Naive thymus-derived CD4-positive, alpha-beta T cell (primary cell): ENCODE results near the gene DYNLT4. TPM values are rescaled to one million over a fixed set of nuclear protein-coding genes. Genes with fewer than 3 reads are reported as not detected.
A peak's percentile ranks its signal among the peaks of the same experiment; 100 is the strongest.

ENCODE experiments used
- ATAC-seq: fragments of 150-1000 bp; cut with Tn5 transposase; 2 replicates; pipeline ENCODE4 v1.10.0; 2021; ENCODE audit warnings: mild to moderate bottlenecking, moderate library complexity
- CTCF ChIA-PET: fragments of 350-600 bp; sonication (Branson Sonifier 250); formaldehyde crosslinking; loops from one replicate; lab custom pipeline; 2021; ENCODE audit warnings: antibody characterized with exemption; lab: Charles Lee
- POLR2A ChIA-PET: fragments of 350-600 bp; sonication (Branson Sonifier 250); formaldehyde crosslinking; loops from one replicate; lab custom pipeline; 2021; ENCODE audit warnings: antibody characterized with exemption, inconsistent platforms; lab: Charles Lee
- DNase-seq, 9 donors: peaks; one replicate each; pipeline versions ENCODE4 v3.0.0 to v3.0.0-alpha.2; 2020 to 2022; ENCODE audit warnings: mixed read lengths in 1 of 9
- H3K27ac ChIP-seq: one replicate; pipeline ENCODE4 v1.7.0; 2013; ENCODE audit warnings: mild to moderate bottlenecking, low read depth, low read length, moderate library complexity
- H3K27me3 ChIP-seq, 2 donors: one replicate each; pipeline ENCODE4 v1.7.0; 2013; ENCODE audit warnings: low read length in 2 of 2, mild to moderate bottlenecking in 2 of 2, moderate library complexity in 2 of 2; ENCODE audit not compliant: control insufficient read depth in 2 of 2, insufficient read depth in 2 of 2
- H3K36me3 ChIP-seq, 3 experiments: 1 replicate in 2 of 3; 2 replicates in 1 of 3; pipeline ENCODE4 v1.7.0; 2013; ENCODE audit warnings: low read length in 3 of 3, mild to moderate bottlenecking in 3 of 3, moderate library complexity in 1 of 3; ENCODE audit not compliant: insufficient read depth in 3 of 3, control insufficient read depth in 2 of 3
- H3K4me1 ChIP-seq, 2 donors: one replicate each; pipeline ENCODE4 v1.7.0; 2013; ENCODE audit warnings: low read length in 2 of 2, mild to moderate bottlenecking in 2 of 2, moderate library complexity in 1 of 2; ENCODE audit not compliant: control insufficient read depth in 2 of 2, insufficient read depth in 2 of 2
- H3K4me3 ChIP-seq: 2 replicates; pipeline ENCODE4 v1.7.0; 2013; ENCODE audit warnings: mild to moderate bottlenecking, low read length
- H3K9me3 ChIP-seq, 3 experiments: 1 replicate in 2 of 3; 2 replicates in 1 of 3; pipeline ENCODE4 v1.7.0; 2013; ENCODE audit warnings: low read length in 3 of 3; ENCODE audit not compliant: control insufficient read depth in 2 of 3
- H3K27ac Mint-ChIP-seq, 9 donors: one replicate each; pipeline ENCODE4 v1.8.0; 2020 to 2022; ENCODE audit warnings: mixed read lengths in 9 of 9, mild to moderate bottlenecking in 8 of 9, moderate library complexity in 5 of 9, inconsistent platforms in 2 of 9
- H3K27me3 Mint-ChIP-seq, 5 donors: one replicate each; pipeline ENCODE4 v1.8.0; 2021 to 2022; ENCODE audit warnings: mixed read lengths in 5 of 5, mild to moderate bottlenecking in 1 of 5
- H3K36me3 Mint-ChIP-seq, 5 donors: one replicate each; pipeline ENCODE4 v1.8.0; 2020 to 2022; ENCODE audit warnings: mixed read lengths in 5 of 5, mild to moderate bottlenecking in 3 of 5, inconsistent platforms in 1 of 5
- H3K4me1 Mint-ChIP-seq, 7 donors: one replicate each; pipeline ENCODE4 v1.8.0; 2020 to 2022; ENCODE audit warnings: mixed read lengths in 7 of 7, mild to moderate bottlenecking in 3 of 7, inconsistent platforms in 1 of 7
- H3K4me3 Mint-ChIP-seq, 10 donors: one replicate each; pipeline ENCODE4 v1.8.0; 2020 to 2022; ENCODE audit warnings: mild to moderate bottlenecking in 10 of 10, mixed read lengths in 10 of 10, moderate library complexity in 6 of 10, inconsistent platforms in 2 of 10
- H3K9me3 Mint-ChIP-seq, 11 donors: one replicate each; pipeline ENCODE4 v1.8.0; 2020 to 2022; ENCODE audit warnings: mixed read lengths in 11 of 11, mild to moderate bottlenecking in 4 of 11, inconsistent platforms in 1 of 11, moderate library complexity in 1 of 11
- intact Hi-C, 2 donors: fragments of 100-400 bp; cut with micrococcal nuclease; formaldehyde crosslinking; loops; one replicate each; pipeline ENCODE4 v1.15.1; 2023
- polyA plus RNA-seq, 2 donors: library from polyadenylated mRNA; unstranded; fragments of 300-500 nt; fragmentation: Illumina TruSeq; gene quantifications; one replicate each; pipeline ENCODE4 v1.2.3, GENCODE V29; 2021
- total RNA-seq, 6 experiments: library from RNA in 5 of 6; stranded (reverse) in 5 of 6; gene quantifications; 1 replicate in 5 of 6; 2 replicates in 1 of 6; pipeline ENCODE4 v1.2.3 and lab custom pipeline; 2021 to 2026

The DYNLT4 gene
- total and polyA plus RNA-seq, 7 experiments from 2014 or later = 0.31 to 9.7 (median 0.76) TPM; not detected in 1

- DNase-seq = peak in 1 of 9 donors; percentile 12
- H3K27me3 Mint-ChIP-seq = peaks cover 0 to 3% (median 0%) of the 10 kb centered on the region in 5 donors
- Histone ChIP-seq H3K9me3 (no peaks in the 10 kb centered on the region), H3K36me3 (peaks cover 14 to 46% (median 18%) of the 10 kb centered on the region in 3 experiments), H3K4me3 (no peak overlapping the region), H3K4me1 (peaks cover 56 to 62% of the 10 kb centered on the region in 2 donors), H3K27me3 (no peaks in the 10 kb centered on the region), H3K27ac (peak overlapping the region; percentile 91)
- ATAC-seq = no peak
- peak overlapping the region in 9 of 10 donors; percentile 14 to 59 (median 47) for H3K4me3 Mint-ChIP-seq
- intact Hi-C loops = loop anchor here (5.0 to 10.0 kb wide), 3 partner anchors 399 to 777 kb away; partner anchors contain the start of genes TESK2 (in 2 of the 2), NASP (in 1 of the 2) and ZSWIM5 (in 1 of the 2)
- peak overlapping the region; percentile 40 to 96 (median 90) for H3K27ac Mint-ChIP-seq
- peaks cover 11 to 47% (median 34%) of the 10 kb centered on the region in 5 donors for H3K36me3 Mint-ChIP-seq
- ChIA-PET POLR2A (interaction anchor here (0.9 to 18.7 kb wide), 5 partner anchors 10 to 206 kb away, joined by 3 to 709 read pairs (median 17); partner anchors contain the start of gene HECTD3), CTCF (interaction anchor here (1.1 kb wide), 1 partner anchor 21 kb away, joined by 3 read pairs; no protein-coding TSS in a partner anchor)
- peaks cover 0 to 2% (median 0%) of the 10 kb centered on the region in 11 donors for H3K9me3 Mint-ChIP-seq
- peaks cover 42 to 75% (median 67%) of the 10 kb centered on the region in 7 donors for H3K4me1 Mint-ChIP-seq
Measured at GRCh38 chr1:44805311-44806024, 1.7 kb downstream of the DYNLT4 start.

GRCh38 chr1:44803312-44804095, 3.6 kb downstream of the DYNLT4 start:
- Histone ChIP-seq H3K27me3 (no peaks in the 10 kb centered on the region), H3K4me3 (no peak overlapping the region), H3K9me3 (no peaks in the 10 kb centered on the region), H3K27ac (peak overlapping the region; percentile 94), H3K36me3 (peaks cover 14 to 47% (median 18%) of the 10 kb centered on the region in 3 experiments), H3K4me1 (peaks cover 37 to 46% of the 10 kb centered on the region in 2 donors)
- ChIA-PET POLR2A (interaction anchor here (0.9 to 18.7 kb wide), 4 partner anchors 8 to 72 kb away, joined by 3 to 709 read pairs (median 154); partner anchors contain the start of genes BTBD19 and RNU5D-1), CTCF (no interaction called here)
- H3K27me3 Mint-ChIP-seq = no peaks in the 10 kb centered on the region
- intact Hi-C loops = loop anchor here (5.0 to 10.0 kb wide), 3 partner anchors 401 to 691 kb away; partner anchors contain the start of genes TESK2 (in 2 of the 2) and ZSWIM5 (in 1 of the 2)
- peak overlapping the region; percentile 31 to 97 (median 87) for H3K4me3 Mint-ChIP-seq
- H3K36me3 Mint-ChIP-seq = peaks cover 11 to 45% (median 34%) of the 10 kb centered on the region in 5 donors
- peak overlapping the region; percentile 79 to 95 (median 93) for H3K27ac Mint-ChIP-seq
- peaks cover 0 to 2% (median 0%) of the 10 kb centered on the region in 11 donors for H3K9me3 Mint-ChIP-seq
- peaks cover 31 to 67% (median 55%) of the 10 kb centered on the region in 7 donors for H3K4me1 Mint-ChIP-seq
- ATAC-seq (no peak), DNase-seq (peak in 1 of 9 donors; percentile 9)

GRCh38 chr1:44803062-44803311, 4.2 kb downstream of the DYNLT4 start:
- peak overlapping the region; percentile 79 to 95 (median 93) for H3K27ac Mint-ChIP-seq
- H3K4me1 Mint-ChIP-seq = peaks cover 30 to 63% (median 51%) of the 10 kb centered on the region in 7 donors
- no peak for ATAC-seq
- Histone ChIP-seq H3K27ac (peak overlapping the region; percentile 94), H3K4me1 (peaks cover 32 to 41% of the 10 kb centered on the region in 2 donors), H3K4me3 (no peak overlapping the region), H3K36me3 (peaks cover 14 to 47% (median 18%) of the 10 kb centered on the region in 3 experiments), H3K27me3 (no peaks in the 10 kb centered on the region), H3K9me3 (no peaks in the 10 kb centered on the region)
- peaks cover 11 to 45% (median 34%) of the 10 kb centered on the region in 5 donors for H3K36me3 Mint-ChIP-seq
- intact Hi-C loops = loop anchor here (5.0 to 10.0 kb wide), 3 partner anchors 402 to 692 kb away; partner anchors contain the start of genes TESK2 (in 2 of the 2) and ZSWIM5 (in 1 of the 2)
- DNase-seq = peak in 1 of 9 donors; percentile 8
- POLR2A ChIA-PET = interaction anchor here (1.1 to 18.7 kb wide), 4 partner anchors 9 to 81 kb away, joined by 3 to 709 read pairs (median 154); partner anchors contain the start of genes BTBD19 and RNU5D-1
- H3K27me3 Mint-ChIP-seq = no peaks in the 10 kb centered on the region
- peaks cover 0 to 2% (median 0%) of the 10 kb centered on the region in 11 donors for H3K9me3 Mint-ChIP-seq
- CTCF ChIA-PET = interaction anchor here (0.6 kb wide), 1 partner anchor 780 kb away, joined by 3 read pairs; no protein-coding TSS in a partner anchor
- H3K4me3 Mint-ChIP-seq = peak overlapping the region; percentile 31 to 97 (median 87)

- Mint-ChIP-seq H3K9me3 (peaks cover 0 to 2% (median 0%) of the 10 kb centered on the region in 11 donors), H3K27me3 (no peaks in the 10 kb centered on the region), H3K4me1 (peaks cover 27 to 58% (median 46%) of the 10 kb centered on the region in 7 donors), H3K36me3 (peaks cover 11 to 45% (median 34%) of the 10 kb centered on the region in 5 donors), H3K4me3 (peak overlapping the region; percentile 85 to 97 (median 92)), H3K27ac (peak overlapping the region; percentile 84 to 98 (median 93))
- CTCF ChIA-PET = interaction anchor here (0.6 to 3.1 kb wide), 3 partner anchors 10 to 780 kb away, joined by 3 to 44 read pairs (median 5); no protein-coding TSS in a partner anchor
- DNase-seq (peak in 1 of 9 donors; percentile 11), ATAC-seq (no peak)
- Histone ChIP-seq H3K9me3 (no peaks in the 10 kb centered on the region), H3K27ac (peak overlapping the region; percentile 94), H3K4me1 (peaks cover 27 to 36% of the 10 kb centered on the region in 2 donors), H3K27me3 (no peaks in the 10 kb centered on the region), H3K4me3 (peak overlapping the region; percentile 66), H3K36me3 (peaks cover 14 to 47% (median 18%) of the 10 kb centered on the region in 3 experiments)
- intact Hi-C loops = loop anchor here (5.0 to 10.0 kb wide), 3 partner anchors 402 to 692 kb away; partner anchors contain the start of genes TESK2 (in 2 of the 2) and ZSWIM5 (in 1 of the 2)
- POLR2A ChIA-PET = interaction anchor here (0.7 to 18.7 kb wide), 5 partner anchors 9 to 81 kb away, joined by 3 to 709 read pairs (median 4); partner anchors contain the start of genes BTBD19 and RPS8
Measured at GRCh38 chr1:44802306-44803061, 4.7 kb downstream of the DYNLT4 start.

GRCh38 chr1:44801491-44802305, 5.5 kb downstream of the DYNLT4 start:
- peaks cover 19 to 52% (median 38%) of the 10 kb centered on the region in 7 donors for H3K4me1 Mint-ChIP-seq
- ATAC-seq (no peak), DNase-seq (peak in 4 of 9 donors; percentile 33 to 62 (median 50))
- intact Hi-C loops = loop anchor here (1.0 to 10.0 kb wide), 13 partner anchors 8 to 885 kb away; partner anchors contain the start of genes GPBP1L1 (in 2 of the 2), RNU5D-1 (in 2 of the 2), RPS8 (in 2 of the 2) and TESK2 (in 2 of the 2)
- Histone ChIP-seq H3K36me3 (peaks cover 14 to 45% (median 18%) of the 10 kb centered on the region in 3 experiments), H3K9me3 (no peaks in the 10 kb centered on the region), H3K27ac (peak overlapping the region; percentile 94), H3K4me1 (peaks cover 19 to 28% of the 10 kb centered on the region in 2 donors), H3K4me3 (peak overlapping the region; percentile 66), H3K27me3 (no peaks in the 10 kb centered on the region)
- ChIA-PET POLR2A (interaction anchor here (0.6 to 18.7 kb wide), 14 partner anchors 10 to 210 kb away, joined by 3 to 709 read pairs (median 14); partner anchors contain the start of genes BEST4, BTBD19, EIF2B3 and HECTD3), CTCF (interaction anchor here (0.6 to 3.1 kb wide), 5 partner anchors 7 to 26 kb away, joined by 5 to 44 read pairs (median 11); partner anchors contain the start of genes BTBD19 and RPS8)
- H3K4me3 Mint-ChIP-seq = peak overlapping the region; percentile 85 to 97 (median 92)
- H3K9me3 Mint-ChIP-seq = peaks cover 0 to 2% (median 0%) of the 10 kb centered on the region in 11 donors
- no peaks in the 10 kb centered on the region for H3K27me3 Mint-ChIP-seq
- peak overlapping the region; percentile 84 to 98 (median 93) for H3K27ac Mint-ChIP-seq
- H3K36me3 Mint-ChIP-seq = peaks cover 11 to 40% (median 29%) of the 10 kb centered on the region in 5 donors
